ENCODE data around the gene MCAT.

MCAT gene

GRCh38 chr22:43129426-43130425 lies 13.5 kb downstream of the MCAT start:
- Histone ChIP-seq H3K36me3 (peaks cover 42% of the 10 kb centered on the region), H3K9ac (peak overlapping the region; percentile 77), H3K9me3 (no peaks in the 10 kb centered on the region), H3K4me1 (peaks cover 69% of the 10 kb centered on the region), H3K27me3 (no peaks in the 10 kb centered on the region), H3K4me2 (peak overlapping the region; percentile 99), H3K27ac (peak overlapping the region; percentile 94), H3K4me3 (peak overlapping the region; percentile 56), H4K20me1 (0 out of 2 replicates have a peak, but pooled peaks cover 4% of the 10 kb centered on the region)
- TF ChIP-seq Cebpa-rat (IDR thresholded peaks at IDR 0.05), result no peak

GRCh38 chr22:43128928-43129424 lies 14.2 kb downstream of the MCAT start:
- H4K20me1 ChIP-seq, result 0 out of 2 replicates have a peak, but pooled peaks cover 4% of the 10 kb centered on the region
- H3K4me2 ChIP-seq, result peak overlapping the region; percentile 99
- H3K9ac ChIP-seq, result peak overlapping the region; percentile 77
- H3K4me1 ChIP-seq, result peaks cover 76% of the 10 kb centered on the region
- no peaks in the 10 kb centered on the region for H3K9me3 ChIP-seq
- H3K27me3 ChIP-seq, result no peaks in the 10 kb centered on the region
- no peak for TF ChIP-seq Cebpa-rat (IDR thresholded peaks at IDR 0.05)
- peak overlapping the region; percentile 94 for H3K27ac ChIP-seq
- H3K4me3 ChIP-seq, result peak overlapping the region; percentile 56
- H3K36me3 ChIP-seq, result peaks cover 34% of the 10 kb centered on the region

GRCh38 chr22:43128116-43128515 lies 15.1 kb downstream of the MCAT start:
- TF ChIP-seq Cebpa-rat (IDR thresholded peaks at IDR 0.05), result no peak
- H3K9me3 ChIP-seq, result no peaks in the 10 kb centered on the region
- peak overlapping the region; percentile 77 for H3K9ac ChIP-seq
- peak overlapping the region; percentile 56 for H3K4me3 ChIP-seq
- peaks cover 85% of the 10 kb centered on the region for H3K4me1 ChIP-seq
- H4K20me1 ChIP-seq, result 0 out of 2 replicates have a peak, but pooled peaks cover 4% of the 10 kb centered on the region
- peak overlapping the region; percentile 94 for H3K27ac ChIP-seq
- peak overlapping the region; percentile 99 for H3K4me2 ChIP-seq
- H3K27me3 ChIP-seq, result no peaks in the 10 kb centered on the region
- H3K36me3 ChIP-seq, result peaks cover 26% of the 10 kb centered on the region

- H3K4me3 ChIP-seq, result peak overlapping the region; percentile 56
Measured at GRCh38 chr22:43127166-43127908, 15.9 kb downstream of the MCAT start.

GRCh38 chr22:43126501-43127165 lies 16.6 kb downstream of the MCAT start:
- peaks cover 11% of the 10 kb centered on the region for H3K36me3 ChIP-seq
- peak overlapping the region; percentile 56; the same call in 1 of the 2 replicates for H3K4me3 ChIP-seq
- peak overlapping the region; percentile 94 for H3K27ac ChIP-seq
- no peaks in the 10 kb centered on the region for H3K9me3 ChIP-seq
- H4K20me1 ChIP-seq, result 0 out of 2 replicates have a peak, but pooled peaks cover 4% of the 10 kb centered on the region
- no peaks in the 10 kb centered on the region for H3K27me3 ChIP-seq
- peaks cover 99% of the 10 kb centered on the region for H3K4me1 ChIP-seq
- H3K4me2 ChIP-seq, result peak overlapping the region; percentile 99
- H3K9ac ChIP-seq, result peak overlapping the region; percentile 77
- TF ChIP-seq Cebpa-rat (IDR thresholded peaks at IDR 0.05), result no peak

More at GRCh38 chr22:43127166-43127908, 15.9 kb downstream of the MCAT start:
- TF ChIP-seq Cebpa-rat (IDR thresholded peaks at IDR 0.05), result no peak
- H3K4me2 ChIP-seq, result peak overlapping the region; percentile 99
- H3K9ac ChIP-seq, result peak overlapping the region; percentile 77
- peak overlapping the region; percentile 94 for H3K27ac ChIP-seq
- 0 out of 2 replicates have a peak, but pooled peaks cover 4% of the 10 kb centered on the region for H4K20me1 ChIP-seq
- H3K36me3 ChIP-seq, result peaks cover 18% of the 10 kb centered on the region
- H3K4me1 ChIP-seq, result peaks cover 92% of the 10 kb centered on the region
- no peaks in the 10 kb centered on the region for H3K9me3 ChIP-seq
- H3K27me3 ChIP-seq, result no peaks in the 10 kb centered on the region

GRCh38 chr22:43118953-43119458 lies 24.2 kb downstream of the MCAT start:
- Histone ChIP-seq H3K27ac (peak overlapping the region; percentile 85), H3K9ac (no peak overlapping the region), H3K4me3 (peak overlapping the region; percentile 8; the same call in 1 of the 2 replicates), H3K9me3 (no peaks in the 10 kb centered on the region), H3K4me1 (peaks cover 100% of the 10 kb centered on the region), H3K36me3 (no peaks in the 10 kb centered on the region), H3K4me2 (peak overlapping the region; percentile 92), H3K27me3 (no peaks in the 10 kb centered on the region), H4K20me1 (no peaks in the 10 kb centered on the region)
- TF ChIP-seq Cebpa-rat (IDR thresholded peaks at IDR 0.05), result no peak

- Histone ChIP-seq H3K27me3 (no peaks in the 10 kb centered on the region), H3K36me3 (no peaks in the 10 kb centered on the region), H3K4me1 (peaks cover 100% of the 10 kb centered on the region), H3K27ac (peak overlapping the region; percentile 85), H3K9me3 (no peaks in the 10 kb centered on the region), H3K4me3 (0 out of 2 replicates have a peak overlapping the region, but pooled peaks have one; percentile 8), H4K20me1 (no peaks in the 10 kb centered on the region), H3K4me2 (peak overlapping the region; percentile 92), H3K9ac (peak overlapping the region; percentile 63)
- TF ChIP-seq Cebpa-rat (IDR thresholded peaks at IDR 0.05), result no peak
Measured at GRCh38 chr22:43118024-43118849, 25.0 kb downstream of the MCAT start.

- Histone ChIP-seq H3K27ac (peak overlapping the region; percentile 39; the same call in 1 of the 2 replicates), H3K9ac (no peak overlapping the region), H3K36me3 (no peaks in the 10 kb centered on the region), H3K27me3 (peaks cover 4% of the 10 kb centered on the region; the same call in 1 of the 2 replicates), H4K20me1 (no peaks in the 10 kb centered on the region; the same call in 1 of the 2 replicates), H3K4me2 (peak overlapping the region; percentile 92), H3K9me3 (no peaks in the 10 kb centered on the region), H3K4me3 (no peak overlapping the region; the same call in 1 of the 2 replicates), H3K4me1 (peaks cover 100% of the 10 kb centered on the region)
- no peak for TF ChIP-seq Cebpa-rat (IDR thresholded peaks at IDR 0.05)
Measured at GRCh38 chr22:43116932-43117331, 26.3 kb downstream of the MCAT start.

Measured in BLaER1 (cell line).